Thymus (tissue), 14 donors: ENCODE data around the gene LAMTOR1. TPM values are rescaled to one million over a fixed set of nuclear protein-coding genes. Genes with fewer than 3 reads are reported as not detected.
"Not testable (repeated sequence)": the region's sequence is repeated elsewhere in the genome, so short reads cannot be mapped to it uniquely, and the experiment has no call there.

Experiments used
- DNase-seq, 9 donors: peaks; one replicate each; pipeline ENCODE4 v3.0.0-alpha.2; 2013; ENCODE audit warnings: low spot score in 9 of 9, low read depth in 6 of 9, missing footprints in 1 of 9
- H3K27ac ChIP-seq, 2 donors: one replicate each; pipeline ENCODE4 v1.5.1; 2013; ENCODE audit warnings: control low read depth in 1 of 2, low read depth in 1 of 2, low read length in 1 of 2, mild to moderate bottlenecking in 1 of 2, moderate library complexity in 1 of 2
- H3K27me3 ChIP-seq, 2 donors: one replicate each; pipeline ENCODE4 v1.5.1; 2013; ENCODE audit warnings: low read length in 1 of 2; ENCODE audit not compliant: control insufficient read depth in 2 of 2, insufficient read depth in 1 of 2
- H3K36me3 ChIP-seq, 2 donors: one replicate each; pipeline ENCODE4 v1.5.1; 2013; ENCODE audit warnings: low read length in 1 of 2, mild to moderate bottlenecking in 1 of 2, moderate library complexity in 1 of 2; ENCODE audit not compliant: control insufficient read depth in 2 of 2, insufficient read depth in 2 of 2
- H3K4me1 ChIP-seq, 2 donors: one replicate each; pipeline ENCODE4 v1.5.1; 2013; ENCODE audit warnings: low read length in 2 of 2; ENCODE audit not compliant: control insufficient read depth in 2 of 2, insufficient read depth in 2 of 2
- H3K4me3 ChIP-seq, 2 donors: one replicate each; pipeline ENCODE4 v1.5.1; 2013; ENCODE audit warnings: low read length in 2 of 2, control low read depth in 1 of 2, mild to moderate bottlenecking in 1 of 2
- H3K9me3 ChIP-seq, 2 donors: one replicate each; pipeline ENCODE4 v1.5.1; 2013; ENCODE audit warnings: low read length in 1 of 2, mild to moderate bottlenecking in 1 of 2; ENCODE audit not compliant: control insufficient read depth in 2 of 2, insufficient read depth in 1 of 2
- WGBS: extraction: QIAGEN DNeasy Blood & Tissue Kit; methylation state at CpG from one replicate; pipeline ENCODE4 v1.1.7; 2013; 5-methylcytosine and 5-hydroxymethylcytosine counted together
- long read RNA-seq, 10 donors: transcript quantifications; one replicate each; lab custom pipeline, GENCODE V29; 2026
- polyA plus RNA-seq: library from polyadenylated mRNA; stranded (reverse); fragments of 200-250 nt; gene quantifications from one replicate; pipeline ENCODE4 v1.2.3, GENCODE V29; 2013
- total RNA-seq: library from RNA; stranded (reverse); fragments of 120-200 nt; gene quantifications from one replicate; pipeline ENCODE4 v1.2.4, GENCODE V29; 2013
- donor health status: healthy.

Gene LAMTOR1
- 74.5 TPM for total RNA-seq
- 104 TPM for polyA plus RNA-seq
- long read RNA-seq, donor 1, transcript LAMTOR1-201 (5 exons, 1,179 nt), result major isoform, 7 of 7 reads
- long read RNA-seq, donor 1, partial matches to known transcripts, result 0 of 7 reads
- long read RNA-seq, donor 1, other reads (novel, unspliced or antisense), result 0 of 7 reads
- long read RNA-seq, donor 2, result 0 reads
- long read RNA-seq, donor 3, transcript LAMTOR1-201 (5 exons, 1,179 nt), result major isoform, 48 of 57 reads
- long read RNA-seq, donor 3, partial matches to known transcripts, result 5 of 57 reads
- long read RNA-seq, donor 3, other reads (novel, unspliced or antisense), result 0 of 57 reads
- long read RNA-seq, donor 4, transcript LAMTOR1-201 (5 exons, 1,179 nt), result major isoform, 36 of 36 reads
- long read RNA-seq, donor 4, partial matches to known transcripts, result 0 of 36 reads
- long read RNA-seq, donor 4, other reads (novel, unspliced or antisense), result 0 of 36 reads
- long read RNA-seq, donor 5, transcript LAMTOR1-201 (5 exons, 1,179 nt), result major isoform, 52 of 54 reads
- long read RNA-seq, donor 5, partial matches to known transcripts, result 0 of 54 reads
- long read RNA-seq, donor 5, other reads (novel, unspliced or antisense), result 0 of 54 reads
- long read RNA-seq, donor 6, transcript LAMTOR1-201 (5 exons, 1,179 nt), result major isoform, 45 of 47 reads
- long read RNA-seq, donor 6, partial matches to known transcripts, result 0 of 47 reads
- long read RNA-seq, donor 6, other reads (novel, unspliced or antisense), result 0 of 47 reads
- long read RNA-seq, donor 7, transcript LAMTOR1-201 (5 exons, 1,179 nt), result major isoform, 48 of 53 reads
- long read RNA-seq, donor 7, partial matches to known transcripts, result 5 of 53 reads
- long read RNA-seq, donor 7, other reads (novel, unspliced or antisense), result 0 of 53 reads
- long read RNA-seq, donor 8, transcript LAMTOR1-201 (5 exons, 1,179 nt), result major isoform, 27 of 28 reads
- long read RNA-seq, donor 8, partial matches to known transcripts, result 0 of 28 reads
- long read RNA-seq, donor 8, other reads (novel, unspliced or antisense), result 0 of 28 reads
- long read RNA-seq, donor 9, transcript LAMTOR1-201 (5 exons, 1,179 nt), result major isoform, 21 of 22 reads
- long read RNA-seq, donor 9, partial matches to known transcripts, result 0 of 22 reads
- long read RNA-seq, donor 9, other reads (novel, unspliced or antisense), result 0 of 22 reads
- long read RNA-seq, donor 10, transcript LAMTOR1-201 (5 exons, 1,179 nt), result major isoform, 46 of 47 reads
- long read RNA-seq, donor 10, partial matches to known transcripts, result 0 of 47 reads
- long read RNA-seq, donor 10, other reads (novel, unspliced or antisense), result 0 of 47 reads

GRCh38 chr11:72102946-72103753, at the start of gene LAMTOR1:
Gene LAMTOR1 (minus strand): TSS chr11:72103297. CDS start chr11:72103224, 73 bp downstream.
- H3K27me3 ChIP-seq, result no peaks in the 10 kb centered on the region
- no peaks in the 10 kb centered on the region for H3K9me3 ChIP-seq
- peak within 1 kb of the TSS; percentile 82 to 88 for H3K27ac ChIP-seq
- H3K4me3 ChIP-seq, result peak within 1 kb of the TSS; percentile 67 to 98
- peaks cover 15 to 38% of the 10 kb centered on the region in 2 donors for H3K4me1 ChIP-seq
- peak; percentile 91 to 99 (median 95) for DNase-seq
- H3K36me3 ChIP-seq, result peaks cover 16 to 36% of the 10 kb centered on the region in 2 donors
- 5% methylated on average over 64 of the region's 64 CpGs for WGBS

GRCh38 chr11:72150882-72151281, 47.8 kb upstream of the LAMTOR1 start:
- DNase-seq, result no peak
- no peaks in the 10 kb centered on the region for H3K9me3 ChIP-seq
- WGBS, result 94% methylated on average over 4 of the region's 4 CpGs
- no peak overlapping the region for H3K27ac ChIP-seq
- H3K27me3 ChIP-seq, result no peaks in the 10 kb centered on the region
- H3K4me1 ChIP-seq, result no peaks in the 10 kb centered on the region
- no peaks in the 10 kb centered on the region for H3K36me3 ChIP-seq
- H3K4me3 ChIP-seq, result no peak overlapping the region

- H3K27me3 ChIP-seq, result no peaks in the 10 kb centered on the region
- H3K36me3 ChIP-seq, result no peaks in the 10 kb centered on the region
- no peak overlapping the region for H3K27ac ChIP-seq
- WGBS, result 46% methylated on average over 2 of the region's 2 CpGs
- H3K4me1 ChIP-seq, result peaks cover 0 to 7% of the 10 kb centered on the region in 2 donors
- DNase-seq, result no peak
- H3K4me3 ChIP-seq, result no peak overlapping the region
- no peaks in the 10 kb centered on the region for H3K9me3 ChIP-seq
These were observed 43.5 kb upstream of the LAMTOR1 start for GRCh38 chr11:72146625-72147024.

- no peaks in the 10 kb centered on the region for H3K27me3 ChIP-seq
- no peak for DNase-seq
- WGBS, result 96% methylated on average over 4 of the region's 4 CpGs
- no peak overlapping the region for H3K27ac ChIP-seq
- H3K36me3 ChIP-seq, result no peaks in the 10 kb centered on the region
- H3K9me3 ChIP-seq, result no peaks in the 10 kb centered on the region
- peaks cover 0 to 9% of the 10 kb centered on the region in 2 donors for H3K4me1 ChIP-seq
- no peak overlapping the region for H3K4me3 ChIP-seq
These were observed 41.9 kb upstream of the LAMTOR1 start for GRCh38 chr11:72144807-72145565.

DNA sequence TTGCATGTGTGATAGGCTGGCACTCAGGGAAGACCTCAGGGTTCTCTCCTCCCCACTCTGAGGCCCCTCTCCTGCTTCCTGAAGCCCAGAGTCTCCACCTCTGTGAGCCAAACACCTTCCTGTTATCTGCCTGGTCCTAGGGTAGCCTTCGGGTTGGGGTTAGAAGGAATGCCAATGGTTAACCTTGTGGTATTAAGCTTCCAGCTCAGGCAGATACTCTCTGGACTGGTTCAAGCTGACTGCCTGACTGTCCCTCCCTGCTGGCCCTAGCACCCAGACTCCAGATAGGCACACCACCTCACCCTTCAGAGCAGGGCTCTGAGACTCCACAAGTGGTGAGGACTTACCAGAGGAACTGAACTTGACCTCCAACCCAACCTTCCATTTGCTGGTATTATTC, 39.4 kb upstream of the LAMTOR1 start:
- H3K4me1 ChIP-seq, H3K4me3 ChIP-seq, H3K27ac ChIP-seq, H3K27me3 ChIP-seq, H3K9me3 ChIP-seq, DNase-seq, H3K36me3 ChIP-seq: not testable (repeated sequence)
- WGBS, result 32% methylated on average over 1 of the region's 1 CpG

GRCh38 chr11:72142086-72142485, 39.0 kb upstream of the LAMTOR1 start:
- H3K4me1 ChIP-seq, result not testable (repeated sequence)

GRCh38 chr11:72141066-72141465, 38.0 kb upstream of the LAMTOR1 start:
- H3K27ac ChIP-seq, result no peak overlapping the region
- H3K4me3 ChIP-seq, result no peak overlapping the region
- no peaks in the 10 kb centered on the region for H3K36me3 ChIP-seq
- 94% methylated on average over 3 of the region's 3 CpGs for WGBS
- no peaks in the 10 kb centered on the region for H3K9me3 ChIP-seq
- no peak for DNase-seq
- H3K4me1 ChIP-seq, result peaks cover 0 to 9% of the 10 kb centered on the region in 2 donors
- no peaks in the 10 kb centered on the region for H3K27me3 ChIP-seq

More at GRCh38 chr11:72142086-72142485, 39.0 kb upstream of the LAMTOR1 start:
- not testable (repeated sequence) for H3K36me3 ChIP-seq, H3K9me3 ChIP-seq, H3K4me3 ChIP-seq, H3K27me3 ChIP-seq, DNase-seq, H3K27ac ChIP-seq
- 79% methylated on average over 1 of the region's 1 CpG for WGBS

DNA sequence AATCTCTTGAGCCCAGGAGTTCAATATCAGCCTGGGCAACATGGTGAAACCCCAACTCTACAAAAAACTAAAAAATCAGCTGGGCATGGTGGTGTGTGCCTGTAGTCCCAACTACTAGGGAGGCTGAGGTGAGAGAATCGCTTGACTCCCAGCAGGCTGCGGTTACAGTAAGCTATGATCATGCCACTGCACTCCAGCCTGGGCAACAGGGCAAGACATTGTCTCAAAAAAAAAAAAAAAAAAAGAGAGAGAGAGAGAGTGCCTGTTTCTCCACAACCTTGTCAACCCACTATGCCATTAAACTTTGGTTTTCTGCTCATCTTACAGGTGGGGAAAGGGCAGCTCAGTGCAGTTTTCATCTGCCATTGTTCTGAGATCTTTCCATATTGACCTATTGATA, 37.6 kb upstream of the LAMTOR1 start:
- Histone ChIP-seq H3K4me1 (peaks cover 0 to 9% of the 10 kb centered on the region in 2 donors), H3K27me3 (no peaks in the 10 kb centered on the region), H3K27ac (no peak overlapping the region), H3K4me3 (no peak overlapping the region), H3K9me3 (no peaks in the 10 kb centered on the region), H3K36me3 (no peaks in the 10 kb centered on the region)
- 100% methylated on average over 2 of the region's 2 CpGs for WGBS
- DNase-seq, result no peak
